Vagina (tissue), 2 donors: ENCODE measurements around the gene SRPX.

Source experiments
- CTCF ChIP-seq, 3 experiments: fragments of 450-650 bp in 2 of 3; fragments of 200-600 bp in 1 of 3; sonication (generic) in 1 of 3; IDR thresholded peaks; one replicate each; pipeline ENCODE4 v1.5.1; 2017 to 2019; ENCODE audit warnings: antibody characterized with exemption in 3 of 3, mild to moderate bottlenecking in 2 of 3, moderate library complexity in 2 of 3
- POLR2A ChIP-seq, 2 donors: fragments of 450-650 bp; IDR thresholded peaks; one replicate each; pipeline ENCODE4 v1.6.1; 2017; ENCODE audit warnings: antibody characterized with exemption in 2 of 2, mild to moderate bottlenecking in 2 of 2, moderate library complexity in 2 of 2

GRCh38 chrX:38108364-38108763, 112.3 kb downstream of the SRPX start:
- TF ChIP-seq POLR2A (IDR thresholded peaks at IDR 0.05): no peak
- TF ChIP-seq CTCF (IDR thresholded peaks at IDR 0.05): no peak
